Endothelial cell of umbilical vein (primary cell): Measurements from ENCODE around the gene PDE4B.

ENCODE experiments used
- CTCF ChIP-seq, 2 donors: IDR thresholded peaks; 1 replicate in 1 of 2; 2 replicates in 1 of 2; pipeline ENCODE4 v1.5.1; 2011; ENCODE audit warnings: low read length in 2 of 2, mild to moderate bottlenecking in 2 of 2, moderate library complexity in 2 of 2, control low read depth in 1 of 2, inconsistent platforms in 1 of 2, low read depth in 1 of 2; ENCODE audit not compliant: insufficient read depth in 1 of 2; ENCODE audit errors: extremely low read depth in 1 of 2
- EZH2 ChIP-seq: IDR thresholded peaks from 2 replicates; pipeline ENCODE4 v1.6.1; 2012; ENCODE audit warnings: borderline replicate concordance, low read depth, mild to moderate bottlenecking, moderate library complexity, low read length, inconsistent platforms; ENCODE audit not compliant: severe bottlenecking
- FOS ChIP-seq: IDR thresholded peaks from 2 replicates; pipeline ENCODE4 v1.6.1; 2011; ENCODE audit warnings: mild to moderate bottlenecking, low read length, moderate library complexity, borderline replicate concordance; ENCODE audit not compliant: insufficient read depth
- JUN ChIP-seq: IDR thresholded peaks from 2 replicates; pipeline ENCODE4 v1.6.1; 2011; ENCODE audit warnings: borderline replicate concordance, low read depth; ENCODE audit not compliant: insufficient read length, insufficient read depth
- POLR2A ChIP-seq: IDR thresholded peaks from 2 replicates; pipeline ENCODE4 v1.6.1; 2012; ENCODE audit warnings: low read depth, mild to moderate bottlenecking, control low read depth, low read length
- POLR2AphosphoS5 ChIP-seq: IDR thresholded peaks from 2 replicates; pipeline ENCODE4 v1.6.1; 2012; ENCODE audit warnings: low read depth, mild to moderate bottlenecking, control low read depth, low read length, moderate library complexity; ENCODE audit not compliant: insufficient read depth
- TF ChIP-seq, protein P1 (sequence below): IDR thresholded peaks from 2 replicates; pipeline ENCODE4 v1.6.1; 2011; ENCODE audit not compliant: insufficient read depth, insufficient read length

DNA sequence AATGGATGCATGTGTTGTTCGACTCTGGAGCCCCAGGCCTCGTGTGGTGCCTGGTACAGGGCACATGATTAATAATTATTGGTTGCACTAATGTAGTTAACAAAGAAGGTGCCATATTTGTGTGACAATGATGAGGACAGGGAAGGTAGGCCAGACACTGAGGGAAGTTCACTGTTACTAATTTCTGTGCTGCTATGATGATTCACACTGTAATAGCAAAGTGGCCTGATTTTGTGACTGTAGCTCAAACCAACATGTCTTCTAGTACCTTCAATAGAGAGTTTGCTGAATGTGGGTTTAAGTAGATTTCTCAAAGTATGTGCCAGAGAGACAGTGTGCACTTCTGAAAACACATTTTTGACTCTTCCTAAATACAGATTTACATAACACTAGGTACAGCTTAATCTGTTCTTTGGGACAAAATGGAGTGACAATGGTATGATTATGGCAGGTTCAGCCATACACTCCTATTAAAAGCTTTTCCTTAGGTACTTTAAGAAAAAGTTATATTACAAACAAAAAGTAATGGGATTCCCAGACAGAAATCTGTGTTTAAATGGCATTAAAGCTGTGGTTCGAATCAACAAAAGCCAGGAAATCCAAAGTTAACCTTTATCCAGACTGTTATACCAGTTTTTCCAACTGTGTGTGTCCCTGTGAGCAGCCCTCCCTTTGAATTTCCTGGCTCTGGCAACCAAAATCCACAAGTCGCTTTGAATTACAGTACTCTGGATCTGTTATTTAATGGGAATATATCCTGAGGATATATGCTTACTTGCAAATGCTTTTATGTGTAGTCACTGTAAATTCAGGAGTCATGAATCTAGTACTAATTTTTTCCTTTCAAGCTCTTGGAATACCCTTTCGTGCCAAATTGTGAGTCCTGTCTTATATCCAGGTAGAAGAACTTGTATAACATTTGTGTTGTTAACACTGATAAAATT is 464.2 kb downstream of the PDE4B start:
- TF ChIP-seq CTCF (IDR thresholded peaks at IDR 0.05; ENCODE audit: extremely low read depth in 1 of 2, insufficient read depth in 1 of 2, low read depth in 1 of 2, low read length in 2 of 2) (no peak), POLR2A (no peak), POLR2AphosphoS5 (no peak), JUN (no peak), FOS (peak; percentile 16), EZH2 (no peak)
- TF ChIP-seq, protein P1, sequence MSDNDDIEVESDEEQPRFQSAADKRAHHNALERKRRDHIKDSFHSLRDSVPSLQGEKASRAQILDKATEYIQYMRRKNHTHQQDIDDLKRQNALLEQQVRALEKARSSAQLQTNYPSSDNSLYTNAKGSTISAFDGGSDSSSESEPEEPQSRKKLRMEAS, result no peak
